ENCODE results near the gene RGL4. TPM values are rescaled to one million over a fixed set of nuclear protein-coding genes. Genes with fewer than 3 reads are reported as not detected.

The RGL4 gene
- total and polyA plus RNA-seq, 2 of the 13 experiments (the other 11 are each of a cell fraction or from before 2014, with no cell fraction given) = not detected

- peak; percentile 78 for TF ChIP-seq POLR2AphosphoS5 (IDR thresholded peaks at IDR 0.05; ENCODE audit: low read depth, low read length)
- no peak for TF ChIP-seq CEBPB (IDR thresholded peaks at IDR 0.05; ENCODE audit: borderline replicate concordance, low read depth, low read length)
- 0 out of 2 replicates have a peak, but pooled peaks have one; percentile 70 for TF ChIP-seq ZNF790 (CRISPR knock-in tag; IDR thresholded peaks at IDR 0.05; ENCODE audit: borderline replicate concordance)
- no peak for TF ChIP-seq U2AF2 (IDR thresholded peaks at IDR 0.05; ENCODE audit: low read depth, low read length)
- TF ChIP-seq IRF2 (CRISPR knock-in tag; IDR thresholded peaks at IDR 0.05) = peak; percentile 80; the same call in 1 of the 2 replicates
- peak; percentile 35; the same call in 1 of the 2 replicates for TF ChIP-seq ZBTB4 (CRISPR knock-in tag; IDR thresholded peaks at IDR 0.05; ENCODE audit: borderline replicate concordance)
- TF ChIP-seq BCL6 (CRISPR knock-in tag; IDR thresholded peaks at IDR 0.05) = no peak
- TF ChIP-seq TOPORS (CRISPR knock-in tag; IDR thresholded peaks at IDR 0.05) = 0 out of 2 replicates have a peak, but pooled peaks have one; percentile 65
- peak; percentile 55 for TF ChIP-seq ZNF768 (CRISPR knock-in tag; IDR thresholded peaks at IDR 0.05)
- no peak for TF ChIP-seq WIZ (CRISPR knock-in tag; IDR thresholded peaks at IDR 0.05)
- no peak for TF ChIP-seq PTBP1 (IDR thresholded peaks at IDR 0.05; ENCODE audit: low read depth, low read length, poor library complexity, severe bottlenecking)
- no peak for TF ChIP-seq ZNF282 (IDR thresholded peaks at IDR 0.05; ENCODE audit: partially characterized antibody)
- no peak for TF ChIP-seq ZNF703 (CRISPR knock-in tag; IDR thresholded peaks at IDR 0.05; ENCODE audit: borderline replicate concordance)
- TF ChIP-seq ZNF556 (CRISPR knock-in tag; IDR thresholded peaks at IDR 0.05; ENCODE audit: borderline replicate concordance) = peak; percentile 74; the same call in 1 of the 2 replicates
- no peak for TF ChIP-seq HIC2 (CRISPR knock-in tag; IDR thresholded peaks at IDR 0.05; ENCODE audit: low read depth)
- no peak for TF ChIP-seq ZFP41 (CRISPR knock-in tag; IDR thresholded peaks at IDR 0.05; ENCODE audit: borderline replicate concordance)
- TF ChIP-seq PBX3 (CRISPR knock-in tag; IDR thresholded peaks at IDR 0.05; ENCODE audit: borderline replicate concordance) = no peak
- TF ChIP-seq ATF5 (CRISPR knock-in tag; IDR thresholded peaks at IDR 0.05; ENCODE audit: low read depth) = no peak
- TF ChIP-seq SP5 (CRISPR knock-in tag; IDR thresholded peaks at IDR 0.05; ENCODE audit: borderline replicate concordance, low read depth) = peak; percentile 40; the same call in 1 of the 2 replicates
- no peak for TF ChIP-seq ATF3 (CRISPR knock-in tag; IDR thresholded peaks at IDR 0.05)
- TF ChIP-seq GABPA (IDR thresholded peaks at IDR 0.05; ENCODE audit: low read depth, low read length) = no peak
- TF ChIP-seq GABPA (CRISPR knock-in tag; IDR thresholded peaks at IDR 0.05; ENCODE audit: low read depth) = peak; percentile 79
Measured at GRCh38 chr22:23716811-23717801, 26.3 kb downstream of the RGL4 start (continued).
